ENCODE data around the gene SIPA1.

DNA sequence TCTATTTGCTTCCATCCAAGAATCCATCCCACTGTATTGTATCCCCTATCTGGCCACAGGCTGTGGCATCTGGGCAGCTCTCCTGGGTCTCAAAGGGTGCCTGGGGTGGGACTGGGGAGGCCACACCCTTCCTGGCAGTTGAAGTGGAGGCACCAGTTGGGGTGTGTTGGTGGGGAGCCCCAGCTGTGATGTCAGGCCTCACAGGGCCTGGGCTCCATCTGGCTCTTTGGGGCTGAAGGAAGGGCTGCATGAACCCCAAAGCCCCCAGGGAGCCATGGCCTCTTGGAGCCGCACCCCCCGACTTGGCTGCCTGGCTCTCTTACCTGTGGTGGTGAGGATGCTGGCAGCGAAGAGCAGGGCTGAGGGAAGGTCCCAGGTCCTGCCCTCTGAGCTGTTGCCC lies 42.8 kb upstream of the SIPA1 start:
- no peak for TF ChIP-seq POLR2A (IDR thresholded peaks at IDR 0.05; ENCODE audit: control extremely low read depth in 1 of 2, low read depth in 2 of 2, low read length in 2 of 2)
- no peak for TF ChIP-seq ZNF274 (IDR thresholded peaks at IDR 0.05; ENCODE audit: borderline replicate concordance, extremely low read depth, low read length)
- TF ChIP-seq, protein P1, sequence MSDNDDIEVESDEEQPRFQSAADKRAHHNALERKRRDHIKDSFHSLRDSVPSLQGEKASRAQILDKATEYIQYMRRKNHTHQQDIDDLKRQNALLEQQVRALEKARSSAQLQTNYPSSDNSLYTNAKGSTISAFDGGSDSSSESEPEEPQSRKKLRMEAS (IDR thresholded peaks at IDR 0.05) = no peak
- TF ChIP-seq RFX5 (IDR thresholded peaks at IDR 0.05; ENCODE audit: borderline replicate concordance, low read depth, low read length) = no peak
- TF ChIP-seq, protein P2, sequence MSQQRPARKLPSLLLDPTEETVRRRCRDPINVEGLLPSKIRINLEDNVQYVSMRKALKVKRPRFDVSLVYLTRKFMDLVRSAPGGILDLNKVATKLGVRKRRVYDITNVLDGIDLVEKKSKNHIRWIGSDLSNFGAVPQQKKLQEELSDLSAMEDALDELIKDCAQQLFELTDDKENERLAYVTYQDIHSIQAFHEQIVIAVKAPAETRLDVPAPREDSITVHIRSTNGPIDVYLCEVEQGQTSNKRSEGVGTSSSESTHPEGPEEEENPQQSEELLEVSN (IDR thresholded peaks at IDR 0.05) = no peak
- TF ChIP-seq RXRA (IDR thresholded peaks at IDR 0.05; ENCODE audit: insufficient read depth, low read depth, low read length) = no peak
- no peak for TF ChIP-seq BACH1 (IDR thresholded peaks at IDR 0.05; ENCODE audit: low read length)
- TF ChIP-seq, protein P3, sequence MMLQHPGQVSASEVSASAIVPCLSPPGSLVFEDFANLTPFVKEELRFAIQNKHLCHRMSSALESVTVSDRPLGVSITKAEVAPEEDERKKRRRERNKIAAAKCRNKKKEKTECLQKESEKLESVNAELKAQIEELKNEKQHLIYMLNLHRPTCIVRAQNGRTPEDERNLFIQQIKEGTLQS (IDR thresholded peaks at IDR 0.05; ENCODE audit: insufficient read depth, low read depth, low read length) = no peak

Measured in H1 (cell line).